Trophoblast cell (in vitro differentiated cells and primary cell): ENCODE results near the gene TTC27.

Source experiments
- DNase-seq, 2 donors: peaks; one replicate each; pipeline ENCODE4 v3.0.0-alpha.2; 2016
- H2AFZ ChIP-seq: 2 replicates; pipeline ENCODE4 v1.6.1; 2013; ENCODE audit warnings: low read length, moderate library complexity, mild to moderate bottlenecking; ENCODE audit not compliant: insufficient read depth, poor library complexity
- H2AK5ac ChIP-seq: 2 replicates; pipeline ENCODE4 v1.6.1; 2013; ENCODE audit warnings: mild to moderate bottlenecking, low read length
- H2BK120ac ChIP-seq: 2 replicates; pipeline ENCODE4 v1.6.1; 2013; ENCODE audit warnings: low read length, mild to moderate bottlenecking, moderate library complexity; ENCODE audit not compliant: insufficient read depth, poor library complexity
- H2BK12ac ChIP-seq: 2 replicates; pipeline ENCODE4 v1.6.1; 2013; ENCODE audit warnings: mild to moderate bottlenecking, low read length, moderate library complexity
- H2BK5ac ChIP-seq: 2 replicates; pipeline ENCODE4 v1.6.1; 2013; ENCODE audit warnings: low read length, low read depth, moderate library complexity, mild to moderate bottlenecking; ENCODE audit not compliant: poor library complexity
- H3K14ac ChIP-seq: 2 replicates; pipeline ENCODE4 v1.6.1; 2013; ENCODE audit warnings: mild to moderate bottlenecking, low read length
- H3K18ac ChIP-seq: 2 replicates; pipeline ENCODE4 v1.6.1; 2013; ENCODE audit warnings: mild to moderate bottlenecking, low read length
- H3K23ac ChIP-seq: 2 replicates; pipeline ENCODE4 v1.6.1; 2013; ENCODE audit warnings: low read length
- H3K27ac ChIP-seq: 2 replicates; pipeline ENCODE4 v1.5.1; 2013; ENCODE audit warnings: low read depth, mild to moderate bottlenecking, inconsistent platforms, low read length, moderate library complexity
- H3K27me3 ChIP-seq: 2 replicates; pipeline ENCODE4 v1.6.1; 2013; ENCODE audit warnings: inconsistent platforms, mild to moderate bottlenecking, low read length, moderate library complexity; ENCODE audit not compliant: insufficient read depth
- H3K36me3 ChIP-seq, 2 experiments: 1 replicate in 1 of 2; 2 replicates in 1 of 2; pipeline ENCODE4 v1.6.1; 2013; ENCODE audit warnings: low read length in 2 of 2, mild to moderate bottlenecking in 2 of 2, moderate library complexity in 1 of 2; ENCODE audit not compliant: insufficient read depth in 2 of 2, control insufficient read depth in 1 of 2
- H3K4ac ChIP-seq: 2 replicates; pipeline ENCODE4 v1.6.1; 2013; ENCODE audit warnings: low read depth, mild to moderate bottlenecking, low read length, moderate library complexity
- H3K4me1 ChIP-seq, 2 experiments: 1 replicate in 1 of 2; 2 replicates in 1 of 2; pipeline ENCODE4 v1.6.1; 2013; ENCODE audit warnings: low read length in 2 of 2, mild to moderate bottlenecking in 2 of 2, moderate library complexity in 1 of 2; ENCODE audit not compliant: insufficient read depth in 2 of 2, control insufficient read depth in 1 of 2
- H3K4me2 ChIP-seq: 2 replicates; pipeline ENCODE4 v1.6.1; 2013; ENCODE audit warnings: inconsistent platforms, mild to moderate bottlenecking, low read length, moderate library complexity
- H3K4me3 ChIP-seq: 2 replicates; pipeline ENCODE4 v1.5.1; 2013; ENCODE audit warnings: mild to moderate bottlenecking, low read depth, low read length, inconsistent platforms
- H3K79me1 ChIP-seq: one replicate; pipeline ENCODE4 v1.6.1; 2013; ENCODE audit warnings: low read length
- H3K79me2 ChIP-seq: 2 replicates; pipeline ENCODE4 v1.6.1; 2013; ENCODE audit warnings: low read length, mild to moderate bottlenecking; ENCODE audit not compliant: control insufficient read depth, insufficient read depth, poor library complexity
- H3K9ac ChIP-seq: 2 replicates; pipeline ENCODE4 v1.6.1; 2013; ENCODE audit warnings: mild to moderate bottlenecking, low read length
- H3K9me3 ChIP-seq: 2 replicates; pipeline ENCODE4 v1.6.1; 2013; ENCODE audit warnings: low read depth, mild to moderate bottlenecking, control low read depth, inconsistent platforms, low read length; ENCODE audit not compliant: insufficient read depth
- H4K12ac ChIP-seq: 2 replicates; pipeline ENCODE4 v1.6.1; 2013; ENCODE audit warnings: low read depth, mild to moderate bottlenecking, low read length, moderate library complexity
- H4K8ac ChIP-seq: 2 replicates; pipeline ENCODE4 v1.6.1; 2013; ENCODE audit warnings: low read depth, mild to moderate bottlenecking, low read length, moderate library complexity
- H4K91ac ChIP-seq: one replicate; pipeline ENCODE4 v1.6.1; 2013; ENCODE audit warnings: low read depth, mild to moderate bottlenecking, low read length, moderate library complexity
- WGBS: extraction: QIAGEN DNeasy Blood & Tissue Kit; methylation state at CpG from one replicate; pipeline ENCODE4 v1.1.7; 2013; ENCODE audit warnings: missing lambda C conversion rate; ENCODE audit not compliant: insufficient read length, insufficient coverage; ENCODE audit errors: extremely low coverage; 5-methylcytosine and 5-hydroxymethylcytosine counted together

Gene TTC27

GRCh38 chr2:32696439-32696838, 68.6 kb downstream of the TTC27 start:
- H3K79me1 ChIP-seq, result no peaks in the 10 kb centered on the region
- no peak overlapping the region for H3K4ac ChIP-seq
- no peaks in the 10 kb centered on the region for H3K79me2 ChIP-seq
- no peak overlapping the region for H2BK120ac ChIP-seq
- H3K4me1 ChIP-seq, result no peaks in the 10 kb centered on the region
- H2AFZ ChIP-seq, result no peak overlapping the region
- no CpG with 5 or more reads among the region's 4 CpGs for WGBS
- H3K23ac ChIP-seq, result no peak overlapping the region
- peaks cover 0 to 2% of the 10 kb centered on the region in 2 experiments for H3K36me3 ChIP-seq
- no peak overlapping the region for H3K27ac ChIP-seq
- H2AK5ac ChIP-seq, result no peak overlapping the region
- H4K12ac ChIP-seq, result no peak overlapping the region
- no peak overlapping the region for H3K18ac ChIP-seq
- no peak overlapping the region for H2BK12ac ChIP-seq
- no peak overlapping the region for H4K8ac ChIP-seq
- H3K9ac ChIP-seq, result no peak overlapping the region
- no peak overlapping the region for H4K91ac ChIP-seq
- H3K4me3 ChIP-seq, result no peak overlapping the region
- H3K4me2 ChIP-seq, result no peak overlapping the region
- no peak for DNase-seq
- H3K14ac ChIP-seq, result no peak overlapping the region
- H3K9me3 ChIP-seq, result no peaks in the 10 kb centered on the region
- H3K27me3 ChIP-seq, result no peaks in the 10 kb centered on the region
- no peak overlapping the region for H2BK5ac ChIP-seq

- H3K4ac ChIP-seq, result no peak overlapping the region
- no peak for DNase-seq
- H3K4me1 ChIP-seq, result no peaks in the 10 kb centered on the region
- H3K36me3 ChIP-seq, result peaks cover 0 to 2% of the 10 kb centered on the region in 2 experiments
- H3K9me3 ChIP-seq, result no peaks in the 10 kb centered on the region
- no peak overlapping the region for H2BK5ac ChIP-seq
- no peak overlapping the region for H2AK5ac ChIP-seq
- H3K27me3 ChIP-seq, result no peaks in the 10 kb centered on the region
- no peaks in the 10 kb centered on the region for H3K79me1 ChIP-seq
- no peak overlapping the region for H4K91ac ChIP-seq
- no peak overlapping the region for H3K18ac ChIP-seq
- no peak overlapping the region for H2BK120ac ChIP-seq
- H3K4me2 ChIP-seq, result no peak overlapping the region
- H2AFZ ChIP-seq, result no peak overlapping the region
- no peak overlapping the region for H3K9ac ChIP-seq
- no peak overlapping the region for H4K8ac ChIP-seq
- no peak overlapping the region for H2BK12ac ChIP-seq
- no peak overlapping the region for H3K27ac ChIP-seq
- H3K79me2 ChIP-seq, result no peaks in the 10 kb centered on the region
- H4K12ac ChIP-seq, result no peak overlapping the region
- no peak overlapping the region for H3K14ac ChIP-seq
- no peak overlapping the region for H3K4me3 ChIP-seq
- H3K23ac ChIP-seq, result no peak overlapping the region
Observed at GRCh38 chr2:32697156-32697555, 69.3 kb downstream of the TTC27 start.

DNA sequence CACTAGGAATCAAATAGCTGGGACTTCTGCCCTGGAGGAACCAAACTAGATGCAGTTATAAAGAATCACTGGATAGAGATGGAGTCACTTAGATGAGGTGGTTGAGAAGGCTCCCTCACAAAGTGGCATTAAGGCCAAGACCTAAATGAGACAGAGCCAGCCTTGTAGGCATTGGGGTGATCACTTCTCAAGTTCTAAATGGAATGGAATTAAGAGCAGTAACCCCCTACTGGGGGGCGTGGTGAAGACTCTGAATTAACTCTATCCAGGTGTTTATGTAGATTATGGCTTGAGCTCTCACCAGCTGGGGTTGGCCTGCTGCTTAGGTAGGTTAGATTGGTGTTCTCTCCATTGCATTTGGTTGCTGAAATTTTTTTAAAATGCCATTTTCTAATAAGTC, 71.3 kb downstream of the TTC27 start:
- no peak overlapping the region for H2AFZ ChIP-seq
- no peak overlapping the region for H2BK5ac ChIP-seq
- no peak overlapping the region for H2AK5ac ChIP-seq
- H3K4me1 ChIP-seq, result no peaks in the 10 kb centered on the region
- H4K12ac ChIP-seq, result no peak overlapping the region
- H3K9ac ChIP-seq, result no peak overlapping the region
- no peak overlapping the region for H3K27ac ChIP-seq
- H3K14ac ChIP-seq, result no peak overlapping the region
- no peak overlapping the region for H3K4ac ChIP-seq
- no peak overlapping the region for H4K8ac ChIP-seq
- no peaks in the 10 kb centered on the region for H3K79me2 ChIP-seq
- H3K4me3 ChIP-seq, result no peak overlapping the region
- no CpG with 5 or more reads among the region's 1 CpG for WGBS
- H2BK12ac ChIP-seq, result no peak overlapping the region
- H3K4me2 ChIP-seq, result no peak overlapping the region
- H3K9me3 ChIP-seq, result no peaks in the 10 kb centered on the region
- H3K18ac ChIP-seq, result no peak overlapping the region
- no peaks in the 10 kb centered on the region for H3K79me1 ChIP-seq
- H3K23ac ChIP-seq, result no peak overlapping the region
- DNase-seq, result no peak
- H4K91ac ChIP-seq, result no peak overlapping the region
- H3K27me3 ChIP-seq, result no peaks in the 10 kb centered on the region
- H2BK120ac ChIP-seq, result no peak overlapping the region
- H3K36me3 ChIP-seq, result no peaks in the 10 kb centered on the region

DNA sequence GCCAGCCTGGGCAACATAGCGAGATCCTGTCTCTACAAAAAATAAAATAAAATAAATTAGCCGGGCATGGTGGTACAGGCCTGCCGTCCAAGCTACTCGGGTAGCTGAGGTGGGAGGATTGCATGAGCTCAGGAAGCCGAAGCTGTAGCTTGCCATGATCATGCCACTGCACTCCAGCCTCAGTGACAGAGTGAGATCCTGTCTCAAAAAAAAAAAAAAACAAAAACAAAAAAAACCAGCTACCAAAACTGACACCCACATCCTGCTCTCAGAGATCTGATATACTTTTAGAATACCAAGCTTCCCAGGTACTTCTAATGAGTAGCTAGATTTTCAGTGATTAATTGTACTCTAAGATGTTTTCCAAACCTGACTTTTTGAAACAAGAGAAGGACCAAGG, 74.0 kb downstream of the TTC27 start:
- Histone ChIP-seq H4K8ac (no peak overlapping the region), H3K79me1 (no peaks in the 10 kb centered on the region), H3K27me3 (no peaks in the 10 kb centered on the region), H3K4me3 (no peak overlapping the region), H2AK5ac (no peak overlapping the region), H3K23ac (no peak overlapping the region), H3K9ac (no peak overlapping the region), H3K36me3 (no peaks in the 10 kb centered on the region), H3K9me3 (no peaks in the 10 kb centered on the region), H4K91ac (no peak overlapping the region), H3K4me2 (no peak overlapping the region), H3K18ac (no peak overlapping the region), H2BK5ac (no peak overlapping the region), H3K4me1 (no peaks in the 10 kb centered on the region), H3K79me2 (no peaks in the 10 kb centered on the region), H4K12ac (no peak overlapping the region), H3K27ac (no peak overlapping the region), H3K4ac (no peak overlapping the region), H2BK120ac (no peak overlapping the region), H2BK12ac (no peak overlapping the region), H3K14ac (no peak overlapping the region), H2AFZ (no peak overlapping the region)
- no peak for DNase-seq
- no CpG with 5 or more reads among the region's 5 CpGs for WGBS
